ENCODE data around the gene IGFBP4.
A peak's percentile ranks its signal among the peaks of the same experiment; 100 is the strongest.

DNA sequence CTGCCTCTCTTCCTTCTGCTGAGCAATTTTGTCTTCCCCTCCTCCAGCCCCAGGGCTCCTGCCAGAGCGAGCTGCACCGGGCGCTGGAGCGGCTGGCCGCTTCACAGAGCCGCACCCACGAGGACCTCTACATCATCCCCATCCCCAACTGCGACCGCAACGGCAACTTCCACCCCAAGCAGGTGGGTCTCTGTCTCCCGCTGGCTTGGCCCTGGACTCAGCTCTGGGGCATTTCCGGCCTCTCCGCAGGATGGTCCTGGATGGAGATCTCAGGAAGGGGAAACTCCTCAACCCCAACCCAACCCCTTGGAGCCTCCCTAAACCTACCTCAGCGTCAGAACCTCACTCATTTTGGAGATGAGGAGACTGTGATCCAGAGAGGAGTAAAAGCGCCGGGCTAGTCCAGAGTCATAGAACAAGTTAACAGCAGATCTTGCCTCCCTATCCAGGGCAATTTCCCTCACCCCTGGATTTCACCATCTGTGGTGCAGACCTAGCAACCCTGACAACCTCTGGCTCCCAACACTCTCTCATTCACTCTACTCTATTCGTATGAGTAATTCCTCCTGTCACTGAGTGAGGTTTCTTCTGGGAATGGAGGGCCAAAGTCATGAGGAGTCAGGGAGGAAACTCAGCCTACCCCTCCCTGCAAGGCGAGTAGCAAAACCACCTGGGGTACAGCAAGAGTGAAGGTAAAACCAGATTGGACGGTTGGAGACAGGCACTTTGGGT lies 10.8 kb downstream of the IGFBP4 start:
- no peak for TF ChIP-seq CTCF (IDR thresholded peaks at IDR 0.05)
- TF ChIP-seq POLR2A (IDR thresholded peaks at IDR 0.05), result no peak
- TF ChIP-seq POLR2AphosphoS5 (IDR thresholded peaks at IDR 0.05), result peak; percentile 38
- TF ChIP-seq EP300 (IDR thresholded peaks at IDR 0.05), result no peak
